A673 (cell line): ENCODE data around the gene OR9A2.

Experiments used
- EZH2 ChIP-seq: fragments of 200-600 bp; sonication (generic); IDR thresholded peaks from 2 replicates; pipeline ENCODE4 v1.6.1; 2017; ENCODE audit warnings: borderline replicate concordance, low read depth, mild to moderate bottlenecking, mixed read lengths, antibody characterized with exemption, low read length; ENCODE audit not compliant: poor library complexity, severe bottlenecking
- TF ChIP-seq, protein P1 (sequence below): fragments of 300-800, 200-600 bp; sonication (generic); conservative IDR thresholded peaks from 2 replicates; pipeline ENCODE4 v1.5.1; 2017; ENCODE audit warnings: low read depth, mild to moderate bottlenecking, antibody characterized with exemption, low read length, moderate library complexity, mixed read lengths

DNA sequence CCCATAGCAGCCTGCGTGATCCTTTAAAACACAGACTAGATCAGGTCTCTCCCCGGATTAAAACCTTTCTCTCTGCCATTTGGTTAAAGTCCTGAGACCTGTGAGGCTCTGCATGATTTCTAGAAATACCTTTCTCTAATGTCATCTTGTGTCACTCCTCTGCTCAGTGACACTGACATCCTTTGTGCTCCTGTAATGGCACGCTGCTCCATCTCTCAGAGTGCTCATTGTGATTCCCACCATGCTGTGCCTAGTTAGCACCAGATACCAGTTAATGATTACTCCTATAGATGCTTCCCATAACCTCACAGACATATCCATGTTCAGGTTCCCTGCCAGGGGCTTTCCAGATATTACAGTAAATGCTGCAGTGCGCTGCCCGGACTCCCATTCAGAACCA is 11.7 kb upstream of the OR9A2 start:
- TF ChIP-seq, protein P1, sequence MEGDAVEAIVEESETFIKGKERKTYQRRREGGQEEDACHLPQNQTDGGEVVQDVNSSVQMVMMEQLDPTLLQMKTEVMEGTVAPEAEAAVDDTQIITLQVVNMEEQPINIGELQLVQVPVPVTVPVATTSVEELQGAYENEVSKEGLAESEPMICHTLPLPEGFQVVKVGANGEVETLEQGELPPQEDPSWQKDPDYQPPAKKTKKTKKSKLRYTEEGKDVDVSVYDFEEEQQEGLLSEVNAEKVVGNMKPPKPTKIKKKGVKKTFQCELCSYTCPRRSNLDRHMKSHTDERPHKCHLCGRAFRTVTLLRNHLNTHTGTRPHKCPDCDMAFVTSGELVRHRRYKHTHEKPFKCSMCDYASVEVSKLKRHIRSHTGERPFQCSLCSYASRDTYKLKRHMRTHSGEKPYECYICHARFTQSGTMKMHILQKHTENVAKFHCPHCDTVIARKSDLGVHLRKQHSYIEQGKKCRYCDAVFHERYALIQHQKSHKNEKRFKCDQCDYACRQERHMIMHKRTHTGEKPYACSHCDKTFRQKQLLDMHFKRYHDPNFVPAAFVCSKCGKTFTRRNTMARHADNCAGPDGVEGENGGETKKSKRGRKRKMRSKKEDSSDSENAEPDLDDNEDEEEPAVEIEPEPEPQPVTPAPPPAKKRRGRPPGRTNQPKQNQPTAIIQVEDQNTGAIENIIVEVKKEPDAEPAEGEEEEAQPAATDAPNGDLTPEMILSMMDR: no peak
- TF ChIP-seq EZH2: no peak
